HEK293T (cell line): ENCODE results near the gene ATXN7L2.

Experiments
- CTCF ChIA-PET: fragments of 350-600 bp; formaldehyde crosslinking; extraction: SDS; loops from one replicate; lab custom pipeline; 2021; ENCODE audit warnings: antibody characterized with exemption, inconsistent platforms; lab: Yijun Ruan, JAX
- POLR2A ChIA-PET: fragments of 350-600 bp; formaldehyde crosslinking; extraction: SDS; loops from one replicate; lab custom pipeline; 2020; ENCODE audit warnings: antibody characterized with exemption, inconsistent platforms; lab: Yijun Ruan, JAX
- DNase-seq: peaks from one replicate; pipeline ENCODE4 v3.0.0; 2012; ENCODE audit warnings: mixed read lengths; ENCODE audit errors: extremely low spot score
- ARNT ChIP-seq: fragments of 450-650 bp; IDR thresholded peaks from 2 replicates; pipeline ENCODE4 v1.6.1; 2017; ENCODE audit warnings: mild to moderate bottlenecking
- BHLHE40 ChIP-seq: fragments of 450-650 bp; IDR thresholded peaks from 2 replicates; pipeline ENCODE4 v1.6.1; 2016; ENCODE audit warnings: mild to moderate bottlenecking, moderate library complexity, borderline replicate concordance
- CTBP1 ChIP-seq: fragments of 450-650 bp; IDR thresholded peaks from 2 replicates; pipeline ENCODE4 v1.6.1; 2016; ENCODE audit warnings: borderline replicate concordance
- ELF4 ChIP-seq: fragments of 450-650 bp; IDR thresholded peaks from 2 replicates; pipeline ENCODE4 v1.6.1; 2017; ENCODE audit warnings: antibody characterized with exemption
- FOXA1 ChIP-seq: fragments of 450-650 bp; IDR thresholded peaks from 2 replicates; pipeline ENCODE4 v1.6.1; 2016; ENCODE audit warnings: mild to moderate bottlenecking
- FOXK2 ChIP-seq: fragments of 450-650 bp; IDR thresholded peaks from 2 replicates; pipeline ENCODE4 v1.6.1; 2016; ENCODE audit warnings: mild to moderate bottlenecking
- FOXM1 ChIP-seq: fragments of 450-650 bp; IDR thresholded peaks from 2 replicates; pipeline ENCODE4 v1.6.1; 2017; ENCODE audit warnings: mild to moderate bottlenecking, borderline replicate concordance
- HDGF ChIP-seq: fragments of 450-650 bp; IDR thresholded peaks from 2 replicates; pipeline ENCODE4 v1.6.1; 2017; ENCODE audit warnings: antibody characterized with exemption, borderline replicate concordance
- L3MBTL2 ChIP-seq: fragments of 450-650 bp; conservative IDR thresholded peaks from 2 replicates; pipeline ENCODE4 v1.6.1; 2016; ENCODE audit warnings: mild to moderate bottlenecking
- LEF1 ChIP-seq: fragments of 450-650 bp; IDR thresholded peaks from 2 replicates; pipeline ENCODE4 v1.6.1; 2017; ENCODE audit warnings: mild to moderate bottlenecking, borderline replicate concordance
- NFRKB ChIP-seq: fragments of 450-650 bp; IDR thresholded peaks from 2 replicates; pipeline ENCODE4 v1.6.1; 2016; ENCODE audit warnings: mild to moderate bottlenecking, moderate library complexity
- PKNOX1 ChIP-seq: fragments of 450-650 bp; IDR thresholded peaks from 2 replicates; pipeline ENCODE4 v1.6.1; 2016
- SP1 ChIP-seq: fragments of 450-650 bp; IDR thresholded peaks from 2 replicates; pipeline ENCODE4 v1.6.1; 2017
- SUZ12 ChIP-seq: fragments of 450-650 bp; IDR thresholded peaks from 2 replicates; pipeline ENCODE4 v1.6.1; 2016; ENCODE audit warnings: mild to moderate bottlenecking
- TARDBP ChIP-seq: fragments of 450-650 bp; IDR thresholded peaks from 2 replicates; pipeline ENCODE4 v1.6.1; 2016
- ZNF384 ChIP-seq: fragments of 450-650 bp; IDR thresholded peaks from 2 replicates; pipeline ENCODE4 v1.6.1; 2016

ATXN7L2 gene

DNA sequence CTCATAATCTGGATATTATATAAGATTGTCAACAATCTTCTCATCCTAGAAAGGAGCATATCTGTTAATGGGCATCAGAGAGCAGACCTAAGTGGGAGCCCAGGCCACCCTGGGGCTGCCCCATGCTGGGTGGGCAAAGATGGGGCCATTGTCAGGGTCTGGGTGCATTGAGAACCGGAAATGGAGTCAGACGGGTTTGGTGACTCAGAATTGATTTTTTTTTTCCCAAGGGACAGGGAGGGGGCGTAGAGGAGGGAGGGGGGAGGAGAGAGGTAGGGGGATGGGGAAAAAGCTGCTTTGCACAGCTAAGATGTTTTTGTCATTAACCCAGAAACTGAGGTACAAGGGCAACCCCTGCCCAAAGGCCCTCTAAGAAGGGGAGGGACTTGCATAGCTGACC is 1.3 kb downstream of the ATXN7L2 start:
- no peak for DNase-seq
- POLR2A ChIA-PET, result interaction anchor here (1.5 to 3.0 kb wide), 4 partner anchors 9 to 59 kb away, joined by 5 to 14 read pairs (median 11); partner anchors contain the start of genes AMIGO1, CYB561D1 and PSMA5
- CTCF ChIA-PET, result interaction anchor here (1.0 to 2.9 kb wide), 3 partner anchors 9 to 47 kb away, joined by 3 to 12 read pairs (median 6); partner anchors contain the start of genes AMIGO1 and CYB561D1
- no peak for TF ChIP-seq HDGF
- TF ChIP-seq PKNOX1, result no peak
- no peak for TF ChIP-seq ARNT
- no peak for TF ChIP-seq SP1

GRCh38 chr1:109487261-109487660 is 3.6 kb downstream of the ATXN7L2 start:
- DNase-seq, result no peak
- CTCF ChIA-PET, result interaction anchor here (1.5 to 2.2 kb wide), 2 partner anchors 12 to 45 kb away, joined by 3 to 6 read pairs; no protein-coding TSS in a partner anchor
- no peak for TF ChIP-seq TARDBP
- TF ChIP-seq FOXK2, result no peak
- TF ChIP-seq ELF4, result no peak
- no peak for TF ChIP-seq LEF1
- no peak for TF ChIP-seq CTBP1
- TF ChIP-seq L3MBTL2, result no peak
- TF ChIP-seq SUZ12, result no peak
- no peak for TF ChIP-seq BHLHE40
- TF ChIP-seq FOXA1, result no peak
- no peak for TF ChIP-seq PKNOX1
- TF ChIP-seq NFRKB, result no peak
- TF ChIP-seq ARNT, result no peak
- TF ChIP-seq FOXM1, result no peak
- no peak for TF ChIP-seq HDGF
- no peak for TF ChIP-seq SP1
- no peak for TF ChIP-seq ZNF384
- POLR2A ChIA-PET, result interaction anchor here (3.0 kb wide), 1 partner anchor 61 kb away, joined by 11 read pairs; the partner anchor contains the start of gene PSMA5

DNA sequence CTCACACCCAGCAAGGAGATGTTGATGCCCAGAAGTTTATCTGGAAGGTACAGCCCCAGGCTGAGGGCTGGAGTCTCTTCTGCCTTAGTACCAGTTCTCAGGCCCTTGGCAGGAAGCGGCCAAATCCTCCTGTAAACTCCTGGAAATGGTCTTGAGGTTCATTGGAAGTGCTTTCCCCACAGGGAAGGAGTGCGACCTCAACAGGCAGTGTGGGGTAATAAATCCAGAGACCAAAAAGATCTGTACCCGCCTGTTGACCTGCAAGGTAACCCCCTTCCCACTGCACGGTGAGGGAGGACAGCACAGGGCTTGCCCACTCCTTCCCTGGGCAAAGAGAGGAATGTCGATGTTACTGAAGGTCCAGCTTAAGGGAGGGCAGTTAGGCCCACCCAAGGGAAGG is 4.5 kb downstream of the ATXN7L2 start:
- DNase-seq, result no peak
- ChIA-PET POLR2A (interaction anchor here (1.1 kb wide), 1 partner anchor 9 kb away, joined by 3 read pairs; no protein-coding TSS in a partner anchor), CTCF (interaction anchor here (3.3 kb wide), 1 partner anchor 43 kb away, joined by 50 read pairs; no protein-coding TSS in a partner anchor)
- TF ChIP-seq HDGF (no peak), FOXA1 (no peak), FOXM1 (no peak), SP1 (no peak), ZNF384 (no peak)

DNA sequence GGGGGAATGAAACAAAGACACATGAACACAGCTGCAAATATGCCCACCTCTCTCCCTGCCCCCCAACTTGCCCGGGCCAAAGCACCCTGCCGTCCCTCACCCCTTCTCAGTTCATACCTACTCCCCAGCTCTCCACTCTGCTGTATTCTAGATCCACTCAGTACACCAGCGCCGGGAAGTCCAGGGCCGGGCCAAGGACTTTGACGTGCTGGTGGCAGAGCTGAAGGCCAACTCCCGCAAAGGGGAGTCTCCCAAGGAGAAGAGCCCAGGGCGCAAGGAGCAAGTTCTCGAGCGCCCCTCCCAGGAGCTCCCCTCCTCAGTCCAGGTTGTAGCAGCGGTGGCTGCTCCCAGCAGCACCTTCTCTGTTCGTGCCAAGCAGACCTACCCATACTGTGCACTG is 5.0 kb downstream of the ATXN7L2 start:
- ChIA-PET POLR2A (interaction anchor here (1.1 kb wide), 1 partner anchor 10 kb away, joined by 3 read pairs; no protein-coding TSS in a partner anchor), CTCF (interaction anchor here (3.3 kb wide), 1 partner anchor 42 kb away, joined by 50 read pairs; no protein-coding TSS in a partner anchor)
- TF ChIP-seq FOXK2 (no peak), LEF1 (no peak), HDGF (no peak), NFRKB (no peak), FOXA1 (no peak), ZNF384 (no peak), FOXM1 (no peak), ARNT (no peak), SP1 (no peak), CTBP1 (no peak), SUZ12 (no peak), PKNOX1 (no peak), TARDBP (no peak), BHLHE40 (no peak), ELF4 (no peak), L3MBTL2 (no peak)
- no peak for DNase-seq

- DNase-seq, result peak; percentile 78
These were observed 6.6 kb downstream of the ATXN7L2 start for GRCh38 chr1:109490029-109490933.

GRCh38 chr1:109490934-109491302 is 7.2 kb downstream of the ATXN7L2 start:
- POLR2A ChIA-PET, result interaction anchor here (0.8 to 1.0 kb wide), 4 partner anchors 19 to 277 kb away, joined by 3 to 4 read pairs (median 3); partner anchors contain the start of genes AMIGO1 and SARS1
- CTCF ChIA-PET, result interaction anchor here (0.5 to 3.3 kb wide), 16 partner anchors 11 to 314 kb away, joined by 3 to 50 read pairs (median 4); partner anchors contain the start of genes GNAI3, GPR61 and PSRC1
- DNase-seq, result no peak

More at GRCh38 chr1:109490029-109490933, 6.6 kb downstream of the ATXN7L2 start:
- ChIA-PET CTCF (interaction anchor here (0.5 to 3.3 kb wide), 23 partner anchors 11 to 516 kb away, joined by 3 to 50 read pairs (median 4); partner anchors contain the start of genes GNAI3, GPR61 and PSRC1), POLR2A (interaction anchor here (0.8 to 1.3 kb wide), 5 partner anchors 19 to 276 kb away, joined by 3 to 8 read pairs (median 3); partner anchors contain the start of genes AMIGO1 and SARS1)
- TF ChIP-seq L3MBTL2, result no peak

More at GRCh38 chr1:109490934-109491302, 7.2 kb downstream of the ATXN7L2 start:
- TF ChIP-seq LEF1 (no peak), PKNOX1 (no peak), L3MBTL2 (no peak), SUZ12 (no peak), NFRKB (no peak), HDGF (no peak), SP1 (no peak), CTBP1 (no peak), FOXA1 (no peak), TARDBP (no peak), ELF4 (no peak), BHLHE40 (no peak), FOXM1 (no peak), ZNF384 (no peak), FOXK2 (no peak), ARNT (no peak)
